Gastroesophageal sphincter (tissue), 4 donors: ENCODE results near the gene CREBBP. TPM values are rescaled to one million over a fixed set of nuclear protein-coding genes. Genes with fewer than 3 reads are reported as not detected.

ENCODE experiments used
- ATAC-seq: fragments of 150-250 bp; one replicate; pipeline ENCODE4 v1.9.1; 2016; ENCODE audit warnings: mild to moderate bottlenecking, moderate library complexity
- H3K27ac ChIP-seq, 4 donors: fragments of 200-600 bp; sonication (generic) in 3 of 4; 1 replicate in 3 of 4; 2 replicates in 1 of 4; pipeline ENCODE4 v1.5.1; 2016 to 2019
- H3K27me3 ChIP-seq: fragments of 200-600 bp; sonication (generic); one replicate; pipeline ENCODE4 v1.5.1; 2019
- H3K36me3 ChIP-seq, 2 donors: fragments of 200-600 bp; sonication (generic); one replicate each; pipeline ENCODE4 v1.5.1; 2019; ENCODE audit warnings: control low read depth in 1 of 2
- H3K4me1 ChIP-seq, 3 donors: fragments of 200-600 bp; sonication (generic); 1 replicate in 2 of 3; 2 replicates in 1 of 3; pipeline ENCODE4 v1.5.1; 2016 to 2019; ENCODE audit warnings: control low read depth in 2 of 3
- H3K4me3 ChIP-seq, 2 donors: fragments of 200-600 bp; sonication (generic); one replicate each; pipeline ENCODE4 v1.5.1; 2019; ENCODE audit warnings: mild to moderate bottlenecking in 1 of 2, moderate library complexity in 1 of 2
- H3K9me3 ChIP-seq, 3 donors: fragments of 200-600 bp; sonication (generic); one replicate each; pipeline ENCODE4 v1.5.1; 2017 to 2019; ENCODE audit warnings: control low read depth in 2 of 3
- EP300 ChIP-seq: sonication (generic); formaldehyde crosslinking; IDR thresholded peaks from one replicate; pipeline ENCODE4 v1.6.1; 2017; ENCODE audit warnings: antibody characterized with exemption, mild to moderate bottlenecking
- POLR2A ChIP-seq, 2 donors: fragments of 450-650 bp; IDR thresholded peaks; one replicate each; pipeline ENCODE4 v1.6.1; 2017; ENCODE audit warnings: antibody characterized with exemption in 2 of 2, mild to moderate bottlenecking in 2 of 2, moderate library complexity in 1 of 2
- POLR2AphosphoS5 ChIP-seq: sonication (generic); formaldehyde crosslinking; IDR thresholded peaks from one replicate; pipeline ENCODE4 v1.6.1; 2017; ENCODE audit warnings: antibody characterized with exemption
- WGBS, 2 donors: methylation state at CpG; one replicate each; pipeline ENCODE4 v1.1.5; 2018; ENCODE audit warnings: low coverage in 1 of 2; 5-methylcytosine and 5-hydroxymethylcytosine counted together
- total RNA-seq, 4 donors: library from RNA; depleted of rRNA; stranded (reverse); fragments of >200 nt; gene quantifications; one replicate each; pipeline ENCODE4 v1.1.0, GENCODE V29; 2016
- TF ChIP-seq, protein P1 (sequence below), 4 experiments: fragments of 200-600 bp in 2 of 4; fragments of 450-650 bp in 2 of 4; sonication (generic) in 1 of 4; IDR thresholded peaks; one replicate each; pipeline ENCODE4 v1.5.1; 2017 to 2019; ENCODE audit warnings: antibody characterized with exemption in 4 of 4, mild to moderate bottlenecking in 2 of 4, moderate library complexity in 2 of 4

The CREBBP gene
- total RNA-seq, 4 donors from 2014 or later = 45.9 to 115 (median 61.7) TPM

DNA sequence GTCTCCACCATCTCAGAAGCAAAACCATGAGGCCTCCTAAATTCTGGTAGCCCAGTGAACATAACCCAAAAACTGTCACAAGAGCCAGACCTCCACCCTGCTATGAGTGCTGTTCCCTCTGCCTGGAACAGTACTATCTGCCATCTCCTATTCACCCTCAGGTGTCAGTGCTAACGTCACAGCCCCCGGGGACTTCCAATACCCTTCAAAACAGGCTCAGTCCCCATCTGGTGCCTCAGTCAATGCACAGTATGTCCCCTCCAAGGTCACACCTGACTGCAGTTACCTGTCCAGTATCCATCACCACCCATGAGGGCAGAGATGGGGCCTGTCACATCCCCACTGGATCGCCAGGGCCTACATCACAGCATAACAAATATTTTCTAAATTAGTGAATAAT is 11.5 kb downstream of the CREBBP start:
- H3K36me3 ChIP-seq = no peaks in the 10 kb centered on the region
- H3K4me1 ChIP-seq = peaks cover 14 to 100% (median 66%) of the 10 kb centered on the region in 3 donors
- peak overlapping the region in 1 of 4 donors; percentile 15 for H3K27ac ChIP-seq
- no peaks in the 10 kb centered on the region for H3K27me3 ChIP-seq
- no peak for ATAC-seq
- TF ChIP-seq EP300 (no peak), POLR2AphosphoS5 (no peak), POLR2A (IDR thresholded peaks at IDR 0.05) (no peak)
- no peak overlapping the region for H3K4me3 ChIP-seq
- WGBS, 2 donors = 61 to 93% methylated on average over 2 of the region's 3 CpGs
- H3K9me3 ChIP-seq = no peaks in the 10 kb centered on the region

DNA sequence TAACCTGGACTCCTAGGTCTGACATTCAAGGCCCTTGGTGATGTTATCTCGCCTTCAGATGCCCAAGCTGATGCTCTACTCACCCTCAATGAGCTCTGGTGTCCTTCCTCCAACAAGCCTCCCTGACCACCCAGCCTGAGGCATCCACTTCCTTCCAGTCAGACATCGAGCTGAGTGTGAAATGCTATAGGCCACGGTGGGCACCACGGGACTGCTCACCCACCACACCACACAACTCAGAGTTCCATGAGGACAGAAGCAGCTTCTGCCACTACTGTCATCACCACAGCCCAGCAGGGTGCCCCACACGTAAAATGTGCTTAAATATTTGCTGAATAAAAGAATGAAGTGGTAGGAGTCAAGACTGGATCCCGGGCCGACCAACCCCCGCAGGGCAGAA is 12.0 kb downstream of the CREBBP start:
- H3K9me3 ChIP-seq = no peaks in the 10 kb centered on the region
- peaks cover 10 to 100% (median 66%) of the 10 kb centered on the region in 3 donors for H3K4me1 ChIP-seq
- TF ChIP-seq POLR2A (IDR thresholded peaks at IDR 0.05) = no peak
- TF ChIP-seq, protein P1, sequence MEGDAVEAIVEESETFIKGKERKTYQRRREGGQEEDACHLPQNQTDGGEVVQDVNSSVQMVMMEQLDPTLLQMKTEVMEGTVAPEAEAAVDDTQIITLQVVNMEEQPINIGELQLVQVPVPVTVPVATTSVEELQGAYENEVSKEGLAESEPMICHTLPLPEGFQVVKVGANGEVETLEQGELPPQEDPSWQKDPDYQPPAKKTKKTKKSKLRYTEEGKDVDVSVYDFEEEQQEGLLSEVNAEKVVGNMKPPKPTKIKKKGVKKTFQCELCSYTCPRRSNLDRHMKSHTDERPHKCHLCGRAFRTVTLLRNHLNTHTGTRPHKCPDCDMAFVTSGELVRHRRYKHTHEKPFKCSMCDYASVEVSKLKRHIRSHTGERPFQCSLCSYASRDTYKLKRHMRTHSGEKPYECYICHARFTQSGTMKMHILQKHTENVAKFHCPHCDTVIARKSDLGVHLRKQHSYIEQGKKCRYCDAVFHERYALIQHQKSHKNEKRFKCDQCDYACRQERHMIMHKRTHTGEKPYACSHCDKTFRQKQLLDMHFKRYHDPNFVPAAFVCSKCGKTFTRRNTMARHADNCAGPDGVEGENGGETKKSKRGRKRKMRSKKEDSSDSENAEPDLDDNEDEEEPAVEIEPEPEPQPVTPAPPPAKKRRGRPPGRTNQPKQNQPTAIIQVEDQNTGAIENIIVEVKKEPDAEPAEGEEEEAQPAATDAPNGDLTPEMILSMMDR (IDR thresholded peaks at IDR 0.05) = no peak
- no peak for TF ChIP-seq EP300
- TF ChIP-seq POLR2AphosphoS5 = no peak
- no peak overlapping the region for H3K4me3 ChIP-seq
- peak overlapping the region in 1 of 4 donors; percentile 15 for H3K27ac ChIP-seq
- ATAC-seq = no peak
- H3K36me3 ChIP-seq = no peaks in the 10 kb centered on the region
- H3K27me3 ChIP-seq = no peaks in the 10 kb centered on the region
- 57 to 92% methylated on average over 1 to 4 of the region's 8 CpGs for WGBS, 2 donors

DNA sequence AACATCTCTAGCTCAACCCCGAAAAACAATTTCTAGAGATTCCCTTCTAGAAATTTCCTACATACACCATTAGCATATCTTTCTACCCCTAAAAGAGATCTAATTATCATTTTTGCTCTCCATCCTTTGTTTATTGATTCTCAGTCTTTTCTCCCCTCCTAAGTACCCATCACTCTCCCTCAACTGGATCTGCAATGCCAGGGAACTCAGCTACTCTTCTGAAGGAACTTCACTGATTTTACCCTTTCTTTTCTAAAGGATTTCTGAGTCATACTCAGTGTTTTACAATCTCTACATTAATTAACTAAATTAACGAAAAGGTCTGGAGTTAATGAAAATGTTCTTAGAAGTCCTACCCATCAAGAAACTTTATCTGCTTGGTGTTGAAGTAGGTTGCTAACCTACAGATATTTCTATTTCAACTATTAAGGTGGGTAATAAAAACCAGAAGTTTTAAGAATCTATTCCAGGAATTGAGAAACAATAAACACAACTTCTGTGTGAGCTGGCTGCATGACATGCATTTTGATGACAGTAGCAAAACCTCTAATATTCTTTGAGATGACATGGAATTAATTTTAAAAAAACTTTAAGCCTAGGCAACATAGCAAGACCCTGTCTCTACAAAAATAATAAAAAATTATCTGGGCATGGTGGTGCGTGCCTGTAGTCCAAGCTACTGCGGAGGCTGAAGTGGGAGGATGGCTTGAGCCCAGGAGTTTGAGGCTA is 13.6 kb downstream of the CREBBP start:
- TF ChIP-seq POLR2A (IDR thresholded peaks at IDR 0.05) (no peak), POLR2AphosphoS5 (no peak), EP300 (no peak)
- TF ChIP-seq, protein P1 (IDR thresholded peaks at IDR 0.05) = no peak
- no peak overlapping the region for H3K27ac ChIP-seq
- H3K4me1 ChIP-seq = peaks cover 5 to 100% (median 55%) of the 10 kb centered on the region in 3 donors
- H3K36me3 ChIP-seq = no peaks in the 10 kb centered on the region
- no peaks in the 10 kb centered on the region for H3K9me3 ChIP-seq
- no peak for ATAC-seq
- H3K27me3 ChIP-seq = no peaks in the 10 kb centered on the region
- no peak overlapping the region for H3K4me3 ChIP-seq
- WGBS, 2 donors = 75 to 94% methylated on average over 3 to 4 of the region's 4 CpGs

DNA sequence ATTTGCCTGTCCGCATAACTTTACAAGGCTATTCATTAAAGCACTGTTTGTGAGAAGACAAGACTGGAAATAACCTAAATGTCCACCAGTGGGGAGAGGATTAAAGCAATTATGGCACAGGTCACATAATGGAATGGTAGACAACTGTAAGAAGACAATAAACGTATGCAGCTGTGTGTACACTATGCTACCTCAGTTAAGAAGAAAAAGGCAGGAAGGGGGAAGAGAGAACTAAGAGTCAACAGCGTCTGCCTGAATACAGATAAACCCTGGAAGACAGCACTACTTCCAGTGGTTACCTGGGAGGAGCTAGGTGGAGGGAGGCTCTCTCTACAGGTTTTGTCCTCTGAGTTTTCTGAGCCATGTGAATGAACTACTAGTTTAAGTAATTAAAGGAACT is 15.3 kb downstream of the CREBBP start:
- H3K4me3 ChIP-seq = no peak overlapping the region
- no peaks in the 10 kb centered on the region for H3K27me3 ChIP-seq
- peaks cover 0 to 100% (median 47%) of the 10 kb centered on the region in 3 donors for H3K4me1 ChIP-seq
- no peak overlapping the region for H3K27ac ChIP-seq
- no peak for ATAC-seq
- no peaks in the 10 kb centered on the region for H3K36me3 ChIP-seq
- TF ChIP-seq POLR2A (IDR thresholded peaks at IDR 0.05) (no peak), EP300 (no peak), POLR2AphosphoS5 (no peak)
- TF ChIP-seq, protein P1 (IDR thresholded peaks at IDR 0.05) = no peak
- 84 to 86% methylated on average over 2 to 3 of the region's 3 CpGs for WGBS, 2 donors
- H3K9me3 ChIP-seq = no peaks in the 10 kb centered on the region

DNA sequence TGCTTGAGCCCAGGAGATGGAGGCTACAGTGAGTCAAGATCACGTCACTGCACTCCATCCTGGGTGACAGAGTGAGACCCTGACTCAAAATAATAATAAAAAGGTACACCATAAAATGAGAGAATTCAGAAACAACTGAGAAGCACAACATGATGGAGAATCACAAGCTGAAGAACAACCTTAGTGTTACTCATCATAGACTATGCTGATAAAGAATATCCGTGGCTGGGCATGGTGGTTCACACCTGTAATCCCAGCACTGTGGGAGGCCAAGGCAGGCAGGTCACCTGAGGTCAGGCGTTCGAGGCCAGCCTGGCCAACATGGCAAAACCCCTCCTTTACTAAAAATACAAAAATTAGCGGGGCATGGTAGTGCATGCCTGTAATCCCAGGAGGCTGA is 16.0 kb downstream of the CREBBP start:
- no peaks in the 10 kb centered on the region for H3K9me3 ChIP-seq
- peaks cover 0 to 100% (median 47%) of the 10 kb centered on the region in 3 donors for H3K4me1 ChIP-seq
- TF ChIP-seq, protein P1 (IDR thresholded peaks at IDR 0.05) = no peak
- TF ChIP-seq EP300 (no peak), POLR2A (IDR thresholded peaks at IDR 0.05) (no peak), POLR2AphosphoS5 (no peak)
- H3K27ac ChIP-seq = no peak overlapping the region
- no peak for ATAC-seq
- H3K4me3 ChIP-seq = no peak overlapping the region
- no peaks in the 10 kb centered on the region for H3K27me3 ChIP-seq
- 88 to 100% methylated on average over 1 to 3 of the region's 5 CpGs for WGBS, 2 donors
- H3K36me3 ChIP-seq = no peaks in the 10 kb centered on the region
